ENCODE results near the gene LIN37.

LIN37 gene

GRCh38 chr19:35746087-35746462 is 2.3 kb upstream of the LIN37 start:
- Histone ChIP-seq H3K27ac (ENCODE audit: low read length) (peak overlapping the region; percentile 52), H3K4me1 (ENCODE audit: low read length) (peaks cover 41% of the 10 kb centered on the region), H3K27me3 (ENCODE audit: low read depth, low read length) (no peaks in the 10 kb centered on the region), H3K36me3 (replicated peaks; ENCODE audit: low read depth, low read length) (no peaks in the 10 kb centered on the region), H3K79me2 (ENCODE audit: low read length) (peaks cover 15% of the 10 kb centered on the region), H3K4me2 (ENCODE audit: low read length) (peak overlapping the region; percentile 97), H2AFZ (ENCODE audit: low read depth, low read length) (no peak overlapping the region), H3K4me3 (ENCODE audit: low read length) (peak overlapping the region; percentile 89), H3K9me3 (ENCODE audit: insufficient read depth, low read length) (no peaks in the 10 kb centered on the region), H4K20me1 (ENCODE audit: insufficient read depth, low read length) (no peaks in the 10 kb centered on the region), H3K9ac (ENCODE audit: low read length) (peak overlapping the region; percentile 89)
- TF ChIP-seq EZH2phosphoT487 (IDR thresholded peaks at IDR 0.05; ENCODE audit: low read depth) (no peak), CTCF (IDR thresholded peaks at IDR 0.05; ENCODE audit: low read depth, low read length) (no peak)

GRCh38 chr19:35746531-35746930 is 1.8 kb upstream of the LIN37 start:
- H3K27ac ChIP-seq (ENCODE audit: low read length) = no peak overlapping the region
- TF ChIP-seq CTCF (IDR thresholded peaks at IDR 0.05; ENCODE audit: low read depth, low read length) (no peak), EZH2phosphoT487 (IDR thresholded peaks at IDR 0.05; ENCODE audit: low read depth) (no peak)
- H3K27me3 ChIP-seq (ENCODE audit: low read depth, low read length) = no peaks in the 10 kb centered on the region
- H3K9me3 ChIP-seq (ENCODE audit: insufficient read depth, low read length) = no peaks in the 10 kb centered on the region
- no peaks in the 10 kb centered on the region for H4K20me1 ChIP-seq (ENCODE audit: insufficient read depth, low read length)
- H3K4me1 ChIP-seq (ENCODE audit: low read length) = peaks cover 39% of the 10 kb centered on the region
- H3K36me3 ChIP-seq (replicated peaks; ENCODE audit: low read depth, low read length) = no peaks in the 10 kb centered on the region
- H3K79me2 ChIP-seq (ENCODE audit: low read length) = peaks cover 14% of the 10 kb centered on the region
- H3K4me2 ChIP-seq (ENCODE audit: low read length) = peak overlapping the region; percentile 97
- H3K9ac ChIP-seq (ENCODE audit: low read length) = peak overlapping the region; percentile 89; the same call in 1 of the 2 replicates
- peak overlapping the region; percentile 89 for H3K4me3 ChIP-seq (ENCODE audit: low read length)
- no peak overlapping the region for H2AFZ ChIP-seq (ENCODE audit: low read depth, low read length)

- H3K9me3 ChIP-seq (ENCODE audit: insufficient read depth, low read length) = no peaks in the 10 kb centered on the region
- H3K4me2 ChIP-seq (ENCODE audit: low read length) = no peak overlapping the region
- peaks cover 14% of the 10 kb centered on the region for H3K4me1 ChIP-seq (ENCODE audit: low read length)
- no peaks in the 10 kb centered on the region for H4K20me1 ChIP-seq (ENCODE audit: insufficient read depth, low read length)
- H3K4me3 ChIP-seq (ENCODE audit: low read length) = no peak overlapping the region
- no peak overlapping the region for H3K9ac ChIP-seq (ENCODE audit: low read length)
- TF ChIP-seq CTCF (IDR thresholded peaks at IDR 0.05; ENCODE audit: low read depth, low read length) (no peak), EZH2phosphoT487 (IDR thresholded peaks at IDR 0.05; ENCODE audit: low read depth) (no peak)
- no peak overlapping the region for H2AFZ ChIP-seq (ENCODE audit: low read depth, low read length)
- H3K79me2 ChIP-seq (ENCODE audit: low read length) = peaks cover 13% of the 10 kb centered on the region
- no peaks in the 10 kb centered on the region for H3K36me3 ChIP-seq (replicated peaks; ENCODE audit: low read depth, low read length)
- no peaks in the 10 kb centered on the region for H3K27me3 ChIP-seq (ENCODE audit: low read depth, low read length)
- no peak overlapping the region for H3K27ac ChIP-seq (ENCODE audit: low read length)
Measured at GRCh38 chr19:35750167-35750566, 1.8 kb downstream of the LIN37 start.

- no peak overlapping the region for H3K9ac ChIP-seq (ENCODE audit: low read length)
- H3K4me1 ChIP-seq (ENCODE audit: low read length) = peaks cover 12% of the 10 kb centered on the region
- H2AFZ ChIP-seq (ENCODE audit: low read depth, low read length) = no peak overlapping the region
- no peak overlapping the region for H3K27ac ChIP-seq (ENCODE audit: low read length)
- H4K20me1 ChIP-seq (ENCODE audit: insufficient read depth, low read length) = no peaks in the 10 kb centered on the region
- no peak overlapping the region for H3K4me2 ChIP-seq (ENCODE audit: low read length)
- H3K36me3 ChIP-seq (replicated peaks; ENCODE audit: low read depth, low read length) = no peaks in the 10 kb centered on the region
- no peaks in the 10 kb centered on the region for H3K9me3 ChIP-seq (ENCODE audit: insufficient read depth, low read length)
- H3K27me3 ChIP-seq (ENCODE audit: low read depth, low read length) = no peaks in the 10 kb centered on the region
- TF ChIP-seq CTCF (IDR thresholded peaks at IDR 0.05; ENCODE audit: low read depth, low read length) (no peak), EZH2phosphoT487 (IDR thresholded peaks at IDR 0.05; ENCODE audit: low read depth) (no peak)
- H3K4me3 ChIP-seq (ENCODE audit: low read length) = no peak overlapping the region
- 0 out of 2 replicates have a peak, but pooled peaks cover 2% of the 10 kb centered on the region for H3K79me2 ChIP-seq (ENCODE audit: low read length)
Measured at GRCh38 chr19:35751839-35752745, 3.7 kb downstream of the LIN37 start.
